OCI-LY1 (cell line): ENCODE results near the gene GDF10.

Experiments
- CTCF ChIP-seq: fragments of 200-600 bp; sonication (generic), shearing (Covaris generic); IDR thresholded peaks from 2 replicates; pipeline ENCODE4 v1.5.1; 2017; ENCODE audit warnings: mild to moderate bottlenecking, antibody characterized with exemption, low read length, moderate library complexity, mixed read lengths
- EZH2 ChIP-seq: fragments of 200-600 bp; sonication (generic), shearing (Covaris generic); IDR thresholded peaks from 2 replicates; pipeline ENCODE4 v1.8.0; 2017; ENCODE audit warnings: borderline replicate concordance, mixed run types, mild to moderate bottlenecking, antibody characterized with exemption, low read length, moderate library complexity, mixed read lengths

- TF ChIP-seq CTCF (no peak), EZH2 (no peak)
Observed at GRCh38 chr10:47253030-47253637, 46.9 kb upstream of the GDF10 start.
